NCI-H2196 (cell line): Measurements from ENCODE around the gene OPN3.

Source experiments
- DNase-seq: peaks from one replicate; lab custom pipeline; 2025; ENCODE audit not compliant: unreplicated experiment; lab: John Stamatoyannopoulos, UW

OPN3 gene

DNA sequence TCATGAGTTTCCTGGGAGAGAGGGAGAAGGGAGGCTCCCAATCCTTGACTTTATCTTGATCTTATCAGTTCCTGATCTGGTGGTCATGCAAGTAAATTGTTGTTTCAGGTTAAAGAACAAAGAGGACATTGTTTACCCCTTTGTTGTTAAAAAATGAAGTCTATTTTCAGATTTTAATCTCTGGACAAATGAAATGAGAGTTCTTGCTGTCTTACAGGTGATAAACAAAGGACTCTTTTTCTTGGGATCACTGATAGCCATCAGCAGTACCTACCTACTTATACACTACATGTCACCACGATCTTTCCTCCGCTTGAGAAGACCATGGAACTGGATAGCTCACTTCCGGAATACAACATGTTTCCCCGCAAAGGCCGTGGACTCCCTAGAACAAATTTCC, 48.4 kb downstream of the OPN3 start:
- no peak for DNase-seq

DNA sequence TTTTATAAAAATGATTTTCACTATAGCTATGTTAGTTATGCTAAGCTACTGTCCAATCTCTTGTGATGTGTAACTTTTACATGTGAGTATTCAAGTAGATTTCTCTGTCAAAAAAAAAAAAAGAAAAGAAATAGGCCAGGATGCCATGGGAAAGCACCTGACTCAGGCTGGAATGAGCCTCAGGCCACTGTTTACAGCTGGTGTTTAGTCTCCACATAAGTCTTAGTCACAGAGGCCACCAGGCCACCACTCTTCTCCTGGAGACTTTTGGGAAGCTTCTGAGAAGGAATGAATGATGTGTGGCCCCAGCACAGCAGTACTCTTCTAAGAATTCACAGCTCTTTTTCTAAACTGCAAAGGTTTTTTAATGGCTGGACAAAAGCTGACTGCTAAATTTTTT, 48.9 kb downstream of the OPN3 start:
- DNase-seq = no peak

DNA sequence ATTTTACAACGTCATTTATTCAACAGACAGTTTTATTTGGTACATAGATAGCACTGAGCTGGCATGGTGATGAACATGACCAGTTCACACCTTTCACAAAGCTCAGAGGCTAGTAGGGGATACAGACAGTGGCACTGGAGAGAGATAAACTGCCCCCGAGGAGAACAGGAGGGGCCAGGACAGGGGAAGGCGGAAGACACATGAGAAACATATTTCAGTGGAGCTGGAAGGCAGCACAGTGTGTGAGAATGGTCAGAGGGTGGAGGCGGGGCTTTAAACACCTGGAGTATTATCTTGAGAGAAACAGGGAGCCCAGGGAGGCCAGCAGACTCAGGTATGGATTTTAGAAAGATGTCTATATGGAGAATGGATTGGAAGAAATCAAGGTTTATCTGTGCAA, 49.5 kb downstream of the OPN3 start:
- DNase-seq = no peak

DNA sequence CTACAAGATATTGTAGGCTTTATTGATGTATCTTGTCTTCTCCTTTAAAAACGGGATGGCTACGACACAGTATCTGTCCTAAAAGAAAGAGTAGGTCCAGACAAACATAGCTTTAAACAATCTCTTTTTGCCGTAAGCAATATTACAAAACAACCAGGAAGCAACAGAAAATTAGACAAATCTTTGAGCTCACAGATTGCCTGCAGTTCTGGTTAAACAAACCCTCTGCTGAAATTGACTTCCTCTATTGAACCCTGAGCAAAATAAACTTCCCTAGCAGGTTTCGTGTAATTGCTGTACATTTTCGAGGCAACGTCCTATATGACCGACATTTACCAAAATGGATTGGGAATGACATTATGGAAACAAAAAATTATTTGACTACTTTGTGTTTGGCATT, 50.6 kb downstream of the OPN3 start:
- DNase-seq = no peak

DNA sequence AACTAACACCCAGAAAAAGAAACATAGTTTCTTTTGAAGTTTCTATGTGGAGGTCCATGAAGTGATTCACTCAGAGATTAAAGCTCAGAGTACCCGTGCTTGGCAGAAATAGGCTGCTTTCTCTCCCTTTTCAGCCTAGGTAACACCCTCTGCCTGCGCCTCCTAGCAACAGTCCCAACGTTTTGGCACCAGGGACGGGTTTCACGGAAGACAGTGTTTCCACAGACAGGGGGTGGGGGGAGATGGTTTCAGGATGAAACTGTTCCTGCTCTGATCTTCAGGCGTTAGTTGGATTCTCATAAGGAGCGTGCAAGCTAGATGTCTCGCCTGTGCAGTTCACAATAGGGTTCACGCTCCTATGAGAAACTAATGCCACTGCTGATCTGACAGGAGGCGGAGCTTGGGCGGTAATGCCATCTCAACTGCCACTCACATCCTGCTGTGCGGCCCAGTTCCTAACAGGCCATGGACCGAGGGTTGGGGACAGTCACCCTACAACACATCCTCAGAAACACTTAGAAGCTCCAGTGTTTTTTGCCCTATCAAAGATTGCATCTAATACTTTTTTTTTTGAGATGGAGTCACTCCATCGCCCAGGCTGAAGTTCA, 53.2 kb downstream of the OPN3 start:
- DNase-seq = no peak

DNA sequence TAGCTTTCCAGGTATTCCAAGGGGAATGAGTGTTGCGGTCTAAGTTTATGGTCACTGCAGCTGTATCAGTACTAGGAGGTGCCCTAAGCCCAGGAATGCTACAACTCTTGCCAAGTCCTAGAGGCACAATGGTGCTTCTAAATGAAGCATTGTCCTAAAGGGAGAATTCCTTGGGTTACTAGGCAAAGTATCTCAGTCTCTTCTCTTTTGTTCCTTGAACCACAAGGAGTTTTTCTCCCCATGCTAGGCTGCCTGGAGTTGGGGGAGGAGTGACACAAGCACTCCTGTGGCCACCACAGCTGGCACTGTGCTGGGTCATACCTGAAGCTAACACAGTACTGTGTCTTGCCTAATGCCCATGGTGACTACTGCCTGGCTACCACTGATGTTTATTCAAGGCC, 57.2 kb downstream of the OPN3 start:
- DNase-seq = no peak

DNA sequence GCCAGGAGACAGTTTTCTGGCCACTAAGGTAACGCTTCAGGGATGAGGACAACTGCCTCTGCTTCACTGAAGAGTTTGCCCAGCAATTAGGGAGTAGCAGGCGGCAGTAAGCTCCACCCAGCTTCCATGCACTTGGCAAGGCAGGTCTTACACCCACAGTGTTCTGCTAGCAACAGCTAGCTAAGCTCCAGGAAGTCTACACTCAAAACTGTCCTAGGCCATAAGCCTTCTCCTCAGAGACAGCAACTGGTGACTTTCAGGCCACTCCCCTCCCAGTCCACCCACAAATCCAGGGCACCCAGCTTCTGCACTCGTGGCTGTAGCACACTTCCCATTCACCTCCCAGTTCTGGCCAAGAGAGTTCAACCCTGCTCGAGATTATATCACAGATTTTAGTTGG, 60.7 kb downstream of the OPN3 start:
- DNase-seq = no peak

DNA sequence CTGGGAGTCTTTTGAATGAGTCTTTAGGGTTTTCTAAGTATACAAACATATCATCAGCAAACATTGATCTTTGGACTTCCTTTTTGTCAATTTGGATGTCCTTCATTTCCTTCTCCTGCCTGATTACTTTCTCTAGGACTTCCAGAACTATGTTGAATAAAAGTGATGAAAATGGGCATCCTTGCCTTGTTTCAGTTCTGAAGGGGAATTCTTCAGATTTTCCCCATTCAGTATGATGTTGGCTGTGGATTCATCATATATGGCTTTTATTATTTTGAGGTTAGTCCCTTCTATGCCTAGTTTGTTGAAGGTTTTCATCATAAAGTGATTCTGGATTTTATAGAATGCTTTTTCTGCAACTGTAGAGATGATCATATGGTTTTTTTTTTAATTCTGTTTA, 66.0 kb downstream of the OPN3 start:
- no peak for DNase-seq

DNA sequence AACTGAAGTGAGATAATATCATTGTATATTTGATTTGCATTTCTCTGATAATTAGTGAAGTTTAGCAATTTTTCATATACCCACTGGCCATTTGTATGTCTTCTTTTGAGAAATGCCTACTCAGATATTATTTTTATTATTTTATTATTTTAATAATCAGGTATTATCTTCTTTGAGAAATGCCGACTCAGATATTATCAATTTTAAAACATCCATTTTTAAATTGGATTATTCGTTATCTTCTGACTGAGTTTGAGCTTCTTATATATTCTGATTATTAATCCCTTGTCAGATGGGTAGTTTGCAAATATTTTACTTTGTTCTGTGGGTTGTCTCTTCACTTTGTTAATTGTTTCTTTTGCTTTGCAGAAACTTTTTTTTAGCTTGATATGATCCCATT, 70.3 kb downstream of the OPN3 start:
- no peak for DNase-seq

DNA sequence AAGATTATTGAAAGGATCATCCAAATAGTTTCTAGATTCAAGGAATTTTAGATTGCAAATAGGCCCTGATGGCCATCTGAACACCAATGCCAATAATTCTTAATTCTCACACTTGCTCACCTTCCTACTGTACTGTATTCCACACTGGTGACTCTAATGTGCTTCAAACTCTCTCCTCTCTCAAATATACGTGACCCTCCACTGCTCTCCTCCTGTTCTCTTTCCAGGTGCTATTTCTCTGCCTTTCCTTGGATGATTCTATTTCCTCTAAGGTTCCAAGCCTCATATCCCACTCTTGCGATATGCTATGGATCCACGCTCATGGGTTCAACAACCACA, 79.4 kb downstream of the OPN3 start:
- no peak for DNase-seq

DNA sequence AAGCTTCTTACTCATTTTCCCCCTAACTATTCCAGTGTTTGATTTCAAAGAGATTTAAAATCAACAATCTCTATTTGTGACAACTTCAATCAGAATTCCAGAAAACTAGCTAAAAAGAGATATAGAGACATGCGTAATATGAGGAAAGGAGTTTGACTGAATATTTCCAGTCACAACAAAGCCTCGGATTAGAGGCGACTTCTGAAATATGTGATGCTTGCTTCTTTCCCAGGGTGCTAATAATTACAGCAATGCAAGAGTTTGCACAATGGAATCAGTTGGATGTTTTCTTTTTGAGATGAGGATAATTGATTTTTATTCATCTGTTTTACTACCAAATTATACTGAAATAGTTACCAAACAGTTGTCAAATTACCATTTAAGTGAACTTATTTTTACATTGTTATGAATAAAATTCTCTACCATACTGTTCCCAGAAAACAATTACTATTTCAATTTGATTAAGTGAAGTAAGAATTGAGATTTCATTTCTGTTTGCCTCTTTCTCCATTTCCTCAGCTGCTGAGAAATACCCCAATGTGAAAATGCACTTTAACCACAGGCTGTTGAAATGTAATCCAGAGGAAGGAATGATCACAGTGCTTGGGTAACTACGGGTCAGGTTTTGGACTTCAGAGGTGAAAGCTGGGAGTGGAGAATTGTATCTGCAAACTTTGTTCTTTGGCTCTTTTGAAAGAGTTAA, 79.9 kb downstream of the OPN3 start:
- no peak for DNase-seq

DNA sequence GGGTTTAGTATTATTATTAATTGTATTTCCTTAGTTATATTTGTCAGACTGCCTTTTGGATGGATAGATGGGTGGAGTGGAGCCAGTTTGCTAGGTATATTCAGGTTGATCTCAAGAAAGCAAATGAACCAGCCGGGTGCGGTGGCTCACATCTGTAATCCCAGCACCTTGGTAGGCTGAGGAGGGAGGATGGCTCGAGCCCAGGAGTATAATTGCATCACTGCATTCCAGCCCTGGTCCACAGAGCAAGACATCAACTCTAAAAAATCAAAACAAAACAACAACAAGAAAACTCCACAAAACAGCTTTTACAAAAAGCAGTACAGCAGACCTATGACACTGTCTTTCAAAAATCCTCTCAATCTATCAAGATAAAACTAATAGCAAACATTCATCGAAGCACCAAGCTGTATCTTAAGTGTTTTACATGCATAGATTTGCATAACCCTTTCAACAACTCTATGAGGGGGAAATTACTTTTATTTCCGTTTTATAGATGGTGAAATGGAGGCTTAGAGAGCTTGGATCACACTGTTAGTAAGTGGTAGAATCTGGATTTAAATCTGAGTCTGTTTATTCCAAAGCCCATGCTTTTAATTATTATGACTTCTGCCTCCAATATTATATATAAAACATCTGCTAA, 82.5 kb downstream of the OPN3 start:
- no peak for DNase-seq

DNA sequence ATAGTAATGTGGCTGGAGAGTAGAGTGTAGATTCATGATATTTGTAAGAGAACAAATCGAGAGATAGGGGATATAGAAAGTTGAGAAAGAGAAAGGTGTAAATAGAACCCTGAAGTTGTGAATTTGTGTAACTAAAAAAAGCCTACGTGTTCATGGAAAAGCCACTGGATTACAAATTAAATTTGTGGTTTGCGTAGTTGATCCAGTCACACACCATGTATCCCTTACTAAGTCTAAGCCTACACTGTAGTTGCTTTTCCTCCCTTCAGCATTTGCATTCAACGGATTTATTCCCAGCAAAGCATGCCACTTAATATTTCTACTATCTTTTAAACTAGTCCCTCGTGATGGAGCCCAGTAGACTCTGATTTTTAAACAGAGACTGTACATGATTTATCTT, 83.1 kb downstream of the OPN3 start:
- DNase-seq = no peak

DNA sequence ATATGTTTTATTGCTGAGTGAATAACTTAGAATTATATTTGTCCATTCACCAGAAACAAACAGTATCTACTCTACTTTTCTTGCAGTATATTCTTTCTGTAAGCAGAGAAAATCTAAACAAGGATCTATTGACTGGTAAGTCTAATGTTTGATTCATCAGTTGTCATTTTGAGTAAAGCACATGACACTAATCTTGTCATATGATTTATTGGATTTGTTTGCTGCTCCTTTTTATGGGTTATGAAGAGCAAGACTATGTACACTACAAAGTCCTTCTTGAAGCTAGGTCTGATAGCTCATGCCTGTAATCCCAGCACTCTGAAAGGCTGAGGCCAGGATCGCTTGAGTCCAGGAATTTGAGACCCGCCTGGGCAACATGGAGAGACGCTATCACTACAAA, 84.6 kb downstream of the OPN3 start:
- no peak for DNase-seq

DNA sequence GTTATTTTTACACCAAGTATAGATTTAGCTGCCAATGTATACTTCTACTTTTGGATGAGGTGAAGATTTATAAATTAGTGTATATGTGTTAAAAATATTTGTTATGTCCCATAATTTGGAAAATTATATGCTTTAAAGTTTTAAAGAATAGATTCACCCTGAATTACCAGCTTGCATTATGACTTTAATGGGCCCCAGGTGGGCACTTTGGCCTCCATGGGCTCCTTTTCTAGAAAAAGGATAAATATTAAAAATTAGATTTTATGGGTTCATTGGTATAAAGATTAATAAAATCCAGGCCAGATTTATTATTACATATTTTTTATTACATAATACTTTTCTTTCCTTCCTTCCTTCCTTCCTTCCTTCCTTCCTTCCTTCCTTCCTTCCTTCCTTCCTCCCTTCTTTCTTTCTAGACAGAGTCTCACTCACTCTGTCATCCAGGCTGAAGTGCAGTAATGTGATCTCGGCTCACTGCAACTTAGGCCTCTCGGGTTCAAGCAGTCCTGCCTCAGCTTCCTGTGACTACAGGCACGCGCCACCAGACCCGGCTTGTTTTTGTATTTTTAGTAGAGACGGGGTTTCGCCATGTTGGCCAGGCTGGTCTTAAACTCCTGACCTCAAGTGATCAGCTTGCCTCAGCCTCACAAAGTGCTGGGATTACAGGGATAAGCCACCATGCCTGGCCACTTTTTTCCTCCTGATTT, 86.1 kb downstream of the OPN3 start:
- DNase-seq = no peak

DNA sequence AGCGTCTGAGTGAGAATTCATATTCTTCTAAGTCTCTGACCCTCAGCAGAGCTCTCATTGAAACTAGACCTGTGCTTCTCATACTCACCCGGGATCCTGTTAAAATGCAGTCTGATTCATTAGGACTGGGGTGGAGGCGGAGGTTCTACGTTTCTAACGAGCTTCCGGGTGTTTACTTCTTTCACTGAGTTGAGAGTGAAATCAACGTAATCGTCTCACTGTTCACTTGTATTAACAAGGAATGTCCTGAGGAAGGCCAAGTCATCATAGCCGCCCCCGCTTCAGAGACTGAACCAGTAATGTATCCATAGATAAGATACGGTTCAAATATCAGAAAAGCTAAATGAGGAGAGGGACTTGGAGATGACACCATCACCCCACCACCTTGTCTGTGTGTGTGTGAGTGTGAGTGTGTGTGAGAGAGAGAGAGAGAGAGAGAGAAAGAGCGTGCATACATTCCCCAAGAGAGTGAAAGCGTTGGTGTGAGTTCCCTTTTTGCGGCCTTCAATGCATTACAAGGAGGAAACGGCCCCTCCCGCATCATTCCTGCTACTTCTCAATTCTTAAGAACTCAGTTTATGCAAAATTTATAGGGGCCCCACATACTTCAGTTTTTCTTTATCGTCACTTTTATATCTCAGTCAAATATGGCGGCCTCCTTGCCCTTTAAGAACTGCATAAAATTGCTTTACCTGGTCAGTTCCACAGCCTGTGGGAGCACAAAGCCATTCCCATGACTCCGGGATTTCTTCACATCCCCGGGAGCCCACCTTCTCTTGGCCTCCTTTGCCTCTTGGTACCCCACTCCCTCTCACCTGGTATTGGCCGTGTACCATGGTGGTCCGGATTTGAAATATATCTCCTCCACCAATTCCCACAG, 88.2 kb downstream of the OPN3 start:
- no peak for DNase-seq

DNA sequence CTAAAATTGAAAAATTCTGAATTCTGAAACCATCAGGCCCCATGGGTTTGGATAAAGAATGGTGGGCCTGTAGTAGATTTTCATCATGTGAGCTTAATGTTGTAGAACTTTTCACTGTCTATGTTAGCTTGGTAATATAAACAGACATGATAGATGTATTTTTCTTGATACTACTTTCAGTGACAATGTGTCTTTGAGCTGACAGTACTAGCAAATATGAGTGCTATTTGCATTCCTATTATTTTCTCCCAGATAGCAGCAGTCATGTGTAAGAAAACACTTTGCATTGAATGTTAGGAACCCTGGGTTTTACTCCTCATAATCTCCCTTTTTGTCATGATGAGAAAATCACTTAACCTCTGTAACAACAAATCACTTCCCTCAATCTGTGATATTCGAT, 89.9 kb downstream of the OPN3 start:
- DNase-seq = no peak

DNA sequence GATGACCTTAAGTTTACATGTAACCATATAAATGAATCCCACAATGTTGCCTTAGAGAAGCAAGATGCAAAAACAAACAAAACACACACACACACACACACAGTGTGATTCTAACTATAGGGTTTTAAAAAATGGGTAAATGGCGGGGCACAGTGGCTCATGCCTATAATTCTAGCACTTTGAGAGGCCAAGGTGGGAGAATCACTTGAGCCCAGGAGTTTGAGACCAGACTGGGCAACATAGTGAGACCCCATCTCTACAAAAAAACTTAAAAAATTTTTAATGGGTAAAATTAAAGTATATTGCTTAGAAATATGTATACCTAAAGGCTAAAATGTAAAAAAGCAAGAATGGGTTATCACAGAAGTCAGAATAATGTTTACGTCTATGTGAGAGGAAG, 92.2 kb downstream of the OPN3 start:
- no peak for DNase-seq
